NCI-H128 (cell line): ENCODE results near the gene LSM4.

Experiments used
- DNase-seq: peaks from one replicate; lab custom pipeline; 2025; ENCODE audit not compliant: unreplicated experiment; lab: John Stamatoyannopoulos, UW

The LSM4 gene

GRCh38 chr19:18311502-18312091 lies 11.3 kb downstream of the LSM4 start:
- DNase-seq, result no peak

- DNase-seq, result no peak
These were observed 11.9 kb downstream of the LSM4 start for GRCh38 chr19:18310966-18311365.

- DNase-seq, result no peak
These were observed 12.6 kb downstream of the LSM4 start for GRCh38 chr19:18310118-18310909.

- DNase-seq, result no peak
These were observed 13.3 kb downstream of the LSM4 start for GRCh38 chr19:18309525-18310064.

- DNase-seq, result no peak
These were observed 13.9 kb downstream of the LSM4 start for GRCh38 chr19:18308948-18309325.

GRCh38 chr19:18308051-18308947 lies 14.6 kb downstream of the LSM4 start:
- DNase-seq, result no peak

- DNase-seq, result no peak
These were observed 15.6 kb downstream of the LSM4 start for GRCh38 chr19:18307271-18307681.

- no peak for DNase-seq
These were observed 16.0 kb downstream of the LSM4 start for GRCh38 chr19:18306888-18307260.

- no peak for DNase-seq
These were observed 16.5 kb downstream of the LSM4 start for GRCh38 chr19:18306209-18306887.

GRCh38 chr19:18304458-18305310 lies 18.2 kb downstream of the LSM4 start:
- no peak for DNase-seq

- DNase-seq, result no peak
These were observed 18.7 kb downstream of the LSM4 start for GRCh38 chr19:18304208-18304457.

GRCh38 chr19:18301718-18302111 lies 21.2 kb downstream of the LSM4 start:
- no peak for DNase-seq

- no peak for DNase-seq
These were observed 21.8 kb downstream of the LSM4 start for GRCh38 chr19:18300930-18301717.

- no peak for DNase-seq
These were observed 23.2 kb downstream of the LSM4 start for GRCh38 chr19:18299654-18300053.

GRCh38 chr19:18298601-18299000 lies 24.3 kb downstream of the LSM4 start:
- no peak for DNase-seq

GRCh38 chr19:18297308-18297707 lies 25.6 kb downstream of the LSM4 start:
- DNase-seq, result no peak

- DNase-seq, result no peak
These were observed 27.8 kb downstream of the LSM4 start for GRCh38 chr19:18295034-18295451.

- no peak for DNase-seq
These were observed 28.4 kb downstream of the LSM4 start for GRCh38 chr19:18294467-18294864.

GRCh38 chr19:18293642-18294466 lies 29.0 kb downstream of the LSM4 start:
- DNase-seq, result no peak
